A549 (cell line): Measurements from ENCODE around the gene GSTA4. TPM values are rescaled to one million over a fixed set of nuclear protein-coding genes. Genes with fewer than 3 reads are reported as not detected.

Experiments
- ATAC-seq, 2 experiments: fragments of 200-7000 bp in 1 of 2; fragments of >200 bp in 1 of 2; cut with Nextera tagmentation in 1 of 2; cut with Tn5 transposase in 1 of 2; 3 replicates each; pipeline versions ENCODE4 v1.8.0 to v1.9.1; 2018 to 2020; ENCODE audit warnings: mild to moderate bottlenecking in 1 of 2, moderate library complexity in 1 of 2
- CTCF ChIA-PET: fragments of 300-600 bp; sonication (Branson Sonifier 250); formaldehyde crosslinking; extraction: SDS; loops from one replicate; lab custom pipeline; 2021; ENCODE audit warnings: antibody characterized with exemption, inconsistent platforms; lab: Yijun Ruan, JAX
- POLR2A ChIA-PET: fragments of 350-600 bp; formaldehyde crosslinking; extraction: SDS; loops from one replicate; lab custom pipeline; 2021; ENCODE audit warnings: antibody characterized with exemption, inconsistent platforms; lab: Yijun Ruan, JAX
- DNase-seq, 2 experiments: peaks; one replicate each; pipeline versions ENCODE4 v3.0.0 to v3.0.0-alpha.2; 2011 to 2016; ENCODE audit warnings: low read depth in 1 of 2, low spot score in 1 of 2
- FAIRE-seq: peaks from 2 replicates; lab custom pipeline; 2011; peaks lifted over from hg19 to GRCh38; lab: Jason Lieb, UNC
- H3K27ac ChIP-seq, 2 experiments: fragments of >200 bp; sonication (Bioruptor Twin); formaldehyde crosslinking; 3 replicates each; pipeline ENCODE4 v1.5.1; 2016 to 2017
- H3K4me1 ChIP-seq: fragments of >200 bp; sonication (Bioruptor Twin); formaldehyde crosslinking; 3 replicates; pipeline ENCODE4 v1.6.1; 2016
- H3K4me2 ChIP-seq: fragments of >200 bp; sonication (Bioruptor Twin); formaldehyde crosslinking; 3 replicates; pipeline ENCODE4 v1.6.1; 2016
- H3K4me3 ChIP-seq: fragments of >200 bp; sonication (Bioruptor Twin); formaldehyde crosslinking; 3 replicates; pipeline ENCODE4 v1.5.1; 2016
- H3K9me3 ChIP-seq: fragments of >200 bp; sonication (Bioruptor Twin); formaldehyde crosslinking; 3 replicates; pipeline ENCODE4 v1.6.1; 2016
- CBX8 ChIP-seq: fragments of 200-600 bp; sonication (generic); IDR thresholded peaks from 2 replicates; pipeline ENCODE4 v1.6.1; 2016
- CEBPB ChIP-seq, 2 experiments: fragments of >200 bp in 1 of 2; sonication (Bioruptor Twin) in 1 of 2; formaldehyde crosslinking in 1 of 2; IDR thresholded peaks; 2 replicates each; pipeline ENCODE4 v1.6.1; 2012 to 2016
- EHF ChIP-seq: fragments of 250-450 bp; sonication (Bioruptor Pico); IDR thresholded peaks from 2 replicates; pipeline ENCODE4 v1.5.0; 2020; ENCODE audit warnings: mild to moderate bottlenecking
- ESRRA ChIP-seq: fragments of 150-350 bp; IDR thresholded peaks from 2 replicates; pipeline ENCODE4 v1.6.1; 2014; ENCODE audit warnings: mild to moderate bottlenecking, low read length, borderline replicate concordance
- FOSL2 ChIP-seq, 2 experiments: fragments of 450-650 bp in 1 of 2; fragments of >200 bp in 1 of 2; sonication (Bioruptor Twin) in 1 of 2; formaldehyde crosslinking; IDR thresholded peaks; 2 replicates each; pipeline versions ENCODE4 v1.5.0 to v1.6.1; 2016 to 2020; ENCODE audit warnings: mild to moderate bottlenecking in 1 of 2, moderate library complexity in 1 of 2
- GATA3 ChIP-seq: IDR thresholded peaks from 2 replicates; pipeline ENCODE4 v1.6.1; 2012; ENCODE audit warnings: borderline replicate concordance
- HES2 ChIP-seq: fragments of >200 bp; sonication (Bioruptor Twin); formaldehyde crosslinking; IDR thresholded peaks from 2 replicates; pipeline ENCODE4 v1.6.1; 2016
- HOXA7 ChIP-seq: fragments of 250-450 bp; sonication (Bioruptor Pico); IDR thresholded peaks from 2 replicates; pipeline ENCODE4 v1.5.0; 2020; ENCODE audit warnings: mild to moderate bottlenecking, moderate library complexity
- HOXB13 ChIP-seq: fragments of 250-450 bp; sonication (Bioruptor Pico); IDR thresholded peaks from 2 replicates; pipeline ENCODE4 v1.5.0; 2020; ENCODE audit warnings: low read depth, mild to moderate bottlenecking, moderate library complexity
- JUN ChIP-seq, 2 experiments: fragments of >200 bp; sonication (Bioruptor Twin); formaldehyde crosslinking; IDR thresholded peaks; 2 replicates in 1 of 2; 3 replicates in 1 of 2; pipeline ENCODE4 v1.6.1; 2016 to 2017
- JUNB ChIP-seq: fragments of >200 bp; sonication (Bioruptor Twin); formaldehyde crosslinking; IDR thresholded peaks from 2 replicates; pipeline ENCODE4 v1.6.1; 2016
- KDM1A ChIP-seq: fragments of 200-600 bp; sonication (generic); IDR thresholded peaks from 2 replicates; pipeline ENCODE4 v1.6.1; 2016; ENCODE audit warnings: low read depth, mild to moderate bottlenecking
- MAZ ChIP-seq: fragments of 150-350 bp; IDR thresholded peaks from 2 replicates; pipeline ENCODE4 v1.6.1; 2014; ENCODE audit warnings: antibody characterized with exemption, low read depth, low read length, borderline replicate concordance
- PHF8 ChIP-seq: fragments of 200-600 bp; sonication (generic); IDR thresholded peaks from 2 replicates; pipeline ENCODE4 v1.6.1; 2016; ENCODE audit warnings: low read depth, mild to moderate bottlenecking, antibody characterized with exemption, moderate library complexity, borderline replicate concordance
- POLR2AphosphoS2 ChIP-seq: conservative IDR thresholded peaks from 2 replicates; pipeline ENCODE4 v1.6.1; 2012; ENCODE audit warnings: low read length, improper control_type of control experiment, inconsistent platforms
- RCOR1 ChIP-seq: fragments of 150-350 bp; IDR thresholded peaks from 2 replicates; pipeline ENCODE4 v1.6.1; 2014; ENCODE audit warnings: antibody characterized with exemption, low read length, low read depth
- REST ChIP-seq: fragments of 200-600 bp; sonication (generic); IDR thresholded peaks from 2 replicates; pipeline ENCODE4 v1.6.1; 2016; ENCODE audit warnings: antibody characterized with exemption, mild to moderate bottlenecking, moderate library complexity
- RFX5 ChIP-seq: fragments of 450-650 bp; IDR thresholded peaks from 2 replicates; pipeline ENCODE4 v1.7.1; 2014; ENCODE audit warnings: antibody characterized with exemption, mild to moderate bottlenecking, moderate library complexity
- RNF2 ChIP-seq: fragments of 200-600 bp; sonication (generic); IDR thresholded peaks from 2 replicates; pipeline ENCODE4 v1.6.1; 2016; ENCODE audit warnings: low read depth, mild to moderate bottlenecking, antibody characterized with exemption, moderate library complexity, borderline replicate concordance
- SMC3 ChIP-seq: fragments of >200 bp; sonication (Bioruptor Twin); formaldehyde crosslinking; IDR thresholded peaks from 3 replicates; pipeline ENCODE4 v1.6.1; 2018; ENCODE audit warnings: inconsistent platforms
- SREBF2 ChIP-seq: fragments of 450-650 bp; IDR thresholded peaks from 2 replicates; pipeline ENCODE4 v1.6.1; 2014; ENCODE audit warnings: mild to moderate bottlenecking, moderate library complexity
- TFCP2L1 ChIP-seq: fragments of 250-450 bp; sonication (Bioruptor Pico); IDR thresholded peaks from 2 replicates; pipeline ENCODE4 v1.5.0; 2021; ENCODE audit warnings: mild to moderate bottlenecking
- ZC3H11A ChIP-seq: fragments of 450-650 bp; IDR thresholded peaks from 2 replicates; pipeline ENCODE4 v1.6.1; 2014; ENCODE audit warnings: antibody characterized with exemption, mild to moderate bottlenecking
- ZFP36 ChIP-seq: fragments of 450-650 bp; IDR thresholded peaks from 2 replicates; pipeline ENCODE4 v1.6.1; 2014; ENCODE audit warnings: borderline replicate concordance; ENCODE audit not compliant: partially characterized antibody
- ZSCAN20 ChIP-seq: fragments of 250-450 bp; sonication (Bioruptor Pico); IDR thresholded peaks from 2 replicates; pipeline ENCODE4 v1.8.0; 2022; ENCODE audit warnings: mild to moderate bottlenecking, moderate library complexity
- WGBS: methylation state at CpG from one replicate; pipeline ENCODE4 v1.1.6; 2017; ENCODE audit errors: missing lambda C conversion rate; 5-methylcytosine and 5-hydroxymethylcytosine counted together
- polyA plus RNA-seq, 4 experiments: library from polyadenylated mRNA; depleted of rRNA in 3 of 4; stranded (reverse); fragments of >200 nt; fragmentation: RNase III in 1 of 4; extraction: RNeasy Plus Mini Kit Qiagen cat#74134 plus additional on column Dnase treatment in 1 of 4; gene quantifications; 2 replicates in 3 of 4; 3 replicates in 1 of 4; pipeline ENCODE4 v1.2.3, GENCODE V29; 2011 to 2017
- TF ChIP-seq, protein P1 (sequence below): fragments of 250-450 bp; sonication (Bioruptor Pico); IDR thresholded peaks from 2 replicates; pipeline ENCODE4 v1.5.0; 2021; ENCODE audit warnings: mild to moderate bottlenecking, moderate library complexity, borderline replicate concordance
- TF ChIP-seq, protein P2 (sequence below): IDR thresholded peaks from 2 replicates; pipeline ENCODE4 v1.6.1; 2012; ENCODE audit warnings: low read depth, borderline replicate concordance
- TF ChIP-seq, protein P3 (sequence below): fragments of 250-450 bp; sonication (Bioruptor Pico); IDR thresholded peaks from 2 replicates; pipeline ENCODE4 v1.5.0; 2020; ENCODE audit warnings: low read depth, mild to moderate bottlenecking, moderate library complexity
- TF ChIP-seq, protein P4 (sequence below): IDR thresholded peaks from 2 replicates; pipeline ENCODE4 v1.6.1; 2012

GSTA4 gene
- polyA plus RNA-seq, 2 of the 4 experiments (the other 2 are of a cell fraction) = 12.6 to 30.6 TPM

DNA sequence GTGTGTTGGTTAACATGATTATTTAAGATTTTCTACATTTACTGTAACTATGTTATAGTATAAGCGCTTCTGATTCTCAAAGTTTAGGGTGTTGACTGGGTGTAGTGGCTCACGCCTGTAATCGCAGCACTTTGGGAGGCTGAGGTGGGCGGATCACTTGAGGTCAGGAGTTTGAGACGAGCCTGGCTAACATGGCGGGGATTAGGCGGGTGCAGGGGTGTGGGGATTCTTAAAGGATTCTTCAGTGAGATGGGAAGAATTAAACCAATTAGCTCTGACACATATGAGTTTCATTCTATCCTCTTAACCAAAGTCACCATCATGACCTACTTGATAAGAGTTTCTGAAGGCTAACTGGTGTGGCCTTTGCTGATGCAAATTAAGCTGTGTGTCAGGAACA, 39.2 kb downstream of the GSTA4 start:
- FAIRE-seq (no peak), ATAC-seq (no peak), DNase-seq (no peak)
- no peaks in the 10 kb centered on the region for H3K9me3 ChIP-seq
- 87% methylated on average over 7 of the region's 7 CpGs for WGBS
- no peak overlapping the region for H3K4me3 ChIP-seq
- H3K27ac ChIP-seq = no peak overlapping the region
- CTCF ChIA-PET = no interaction called here
- POLR2A ChIA-PET = no interaction called here
- TF ChIP-seq RFX5 (no peak), CEBPB (IDR thresholded peaks at IDR 0.05) (no peak), ZFP36 (no peak), GATA3 (no peak), ESRRA (no peak), POLR2AphosphoS2 (no peak), HOXA7 (CRISPR knock-in tag) (no peak), KDM1A (no peak), PHF8 (no peak), HES2 (no peak), RNF2 (no peak), ZSCAN20 (no peak), EHF (no peak)
- TF ChIP-seq, protein P1, sequence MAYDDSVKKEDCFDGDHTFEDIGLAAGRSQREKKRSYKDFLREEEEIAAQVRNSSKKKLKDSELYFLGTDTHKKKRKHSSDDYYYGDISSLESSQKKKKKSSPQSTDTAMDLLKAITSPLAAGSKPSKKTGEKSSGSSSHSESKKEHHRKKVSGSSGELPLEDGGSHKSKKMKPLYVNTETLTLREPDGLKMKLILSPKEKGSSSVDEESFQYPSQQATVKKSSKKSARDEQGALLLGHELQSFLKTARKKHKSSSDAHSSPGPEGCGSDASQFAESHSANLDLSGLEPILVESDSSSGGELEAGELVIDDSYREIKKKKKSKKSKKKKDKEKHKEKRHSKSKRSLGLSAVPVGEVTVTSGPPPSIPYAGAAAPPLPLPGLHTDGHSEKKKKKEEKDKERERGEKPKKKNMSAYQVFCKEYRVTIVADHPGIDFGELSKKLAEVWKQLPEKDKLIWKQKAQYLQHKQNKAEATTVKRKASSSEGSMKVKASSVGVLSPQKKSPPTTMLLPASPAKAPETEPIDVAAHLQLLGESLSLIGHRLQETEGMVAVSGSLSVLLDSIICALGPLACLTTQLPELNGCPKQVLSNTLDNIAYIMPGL = no peak
- TF ChIP-seq, protein P2, sequence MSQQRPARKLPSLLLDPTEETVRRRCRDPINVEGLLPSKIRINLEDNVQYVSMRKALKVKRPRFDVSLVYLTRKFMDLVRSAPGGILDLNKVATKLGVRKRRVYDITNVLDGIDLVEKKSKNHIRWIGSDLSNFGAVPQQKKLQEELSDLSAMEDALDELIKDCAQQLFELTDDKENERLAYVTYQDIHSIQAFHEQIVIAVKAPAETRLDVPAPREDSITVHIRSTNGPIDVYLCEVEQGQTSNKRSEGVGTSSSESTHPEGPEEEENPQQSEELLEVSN = no peak
- TF ChIP-seq, protein P3, sequence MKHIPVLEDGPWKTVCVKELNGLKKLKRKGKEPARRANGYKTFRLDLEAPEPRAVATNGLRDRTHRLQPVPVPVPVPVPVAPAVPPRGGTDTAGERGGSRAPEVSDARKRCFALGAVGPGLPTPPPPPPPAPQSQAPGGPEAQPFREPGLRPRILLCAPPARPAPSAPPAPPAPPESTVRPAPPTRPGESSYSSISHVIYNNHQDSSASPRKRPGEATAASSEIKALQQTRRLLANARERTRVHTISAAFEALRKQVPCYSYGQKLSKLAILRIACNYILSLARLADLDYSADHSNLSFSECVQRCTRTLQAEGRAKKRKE (CRISPR knock-in tag) = no peak
- TF ChIP-seq, protein P4, sequence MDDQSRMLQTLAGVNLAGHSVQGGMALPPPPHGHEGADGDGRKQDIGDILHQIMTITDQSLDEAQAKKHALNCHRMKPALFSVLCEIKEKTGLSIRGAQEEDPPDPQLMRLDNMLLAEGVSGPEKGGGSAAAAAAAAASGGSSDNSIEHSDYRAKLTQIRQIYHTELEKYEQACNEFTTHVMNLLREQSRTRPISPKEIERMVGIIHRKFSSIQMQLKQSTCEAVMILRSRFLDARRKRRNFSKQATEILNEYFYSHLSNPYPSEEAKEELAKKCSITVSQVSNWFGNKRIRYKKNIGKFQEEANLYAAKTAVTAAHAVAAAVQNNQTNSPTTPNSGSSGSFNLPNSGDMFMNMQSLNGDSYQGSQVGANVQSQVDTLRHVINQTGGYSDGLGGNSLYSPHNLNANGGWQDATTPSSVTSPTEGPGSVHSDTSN = no peak
- H3K4me2 ChIP-seq = no peak overlapping the region
- H3K4me1 ChIP-seq = no peaks in the 10 kb centered on the region

GRCh38 chr6:52953911-52954839, 40.9 kb downstream of the GSTA4 start:
- no peak for ATAC-seq
- TF ChIP-seq MAZ (no peak), RCOR1 (no peak), GATA3 (no peak), SREBF2 (no peak), HOXB13 (CRISPR knock-in tag) (no peak), CEBPB (IDR thresholded peaks at IDR 0.05) (no peak), JUNB (no peak), FOSL2 (IDR thresholded peaks at IDR 0.05) (no peak), FOSL2 (CRISPR knock-in tag; IDR thresholded peaks at IDR 0.05) (no peak), CBX8 (no peak), JUN (IDR thresholded peaks at IDR 0.05) (no peak), TFCP2L1 (no peak), ZC3H11A (no peak), REST (no peak), SMC3 (no peak)

More at GRCh38 chr6:52953911-52954839, 40.9 kb downstream of the GSTA4 start:
- Histone ChIP-seq H3K9me3 (no peaks in the 10 kb centered on the region), H3K4me2 (no peak overlapping the region), H3K4me1 (no peaks in the 10 kb centered on the region), H3K27ac (no peak overlapping the region), H3K4me3 (no peak overlapping the region)
- ChIA-PET POLR2A (no interaction called here), CTCF (no interaction called here)
- no peak for FAIRE-seq
- DNase-seq = no peak
- 34% methylated on average over 6 of the region's 6 CpGs for WGBS
